ENCODE results near the gene COL11A1.
A peak's percentile ranks its signal among the peaks of the same experiment; 100 is the strongest.

The COL11A1 gene

GRCh38 chr1:103109311-103109920 lies 1.1 kb upstream of the COL11A1 start:
- H3K27ac ChIP-seq, result no peak overlapping the region
- no peak for TF ChIP-seq CTCF (conservative IDR thresholded peaks at IDR 0.05)

GRCh38 chr1:103107741-103108375 lies 464 bp downstream of the COL11A1 start:
- TF ChIP-seq CTCF (conservative IDR thresholded peaks at IDR 0.05), result no peak
- no peak overlapping the region for H3K27ac ChIP-seq

GRCh38 chr1:103106426-103107341 lies 1.6 kb downstream of the COL11A1 start:
- TF ChIP-seq CTCF (conservative IDR thresholded peaks at IDR 0.05), result peak; percentile 78
- no peak overlapping the region for H3K27ac ChIP-seq

- no peak overlapping the region for H3K27ac ChIP-seq
- TF ChIP-seq CTCF (conservative IDR thresholded peaks at IDR 0.05), result no peak
Measured at GRCh38 chr1:103101399-103101798, 6.9 kb downstream of the COL11A1 start.

GRCh38 chr1:103089221-103089620 lies 19.1 kb downstream of the COL11A1 start:
- no peak overlapping the region for H3K27ac ChIP-seq
- TF ChIP-seq CTCF (conservative IDR thresholded peaks at IDR 0.05), result no peak

GRCh38 chr1:103087256-103087655 lies 21.1 kb downstream of the COL11A1 start:
- H3K27ac ChIP-seq, result no peak overlapping the region
- TF ChIP-seq CTCF (conservative IDR thresholded peaks at IDR 0.05), result no peak

- H3K27ac ChIP-seq, result no peak overlapping the region
- TF ChIP-seq CTCF (conservative IDR thresholded peaks at IDR 0.05), result no peak
Measured at GRCh38 chr1:103084181-103084580, 24.1 kb downstream of the COL11A1 start.

All from VCaP (cell line).